SK-N-SH treated with all-trans-retinoic acid at 6 μM for 48 hours (cell line): ENCODE measurements around the gene MARCOL.

Experiments
- ESRRG ChIP-seq: fragments of 250-450 bp; sonication (Bioruptor Pico); IDR thresholded peaks from 2 replicates; pipeline ENCODE4 v1.6.1; 2021; ENCODE audit warnings: mild to moderate bottlenecking
- OSR1 ChIP-seq: fragments of 250-450 bp; sonication (Bioruptor Pico); IDR thresholded peaks from 2 replicates; pipeline ENCODE4 v1.8.0; 2022; ENCODE audit warnings: moderate library complexity, mild to moderate bottlenecking, inconsistent platforms
- PPARA ChIP-seq: fragments of 250-450 bp; sonication (Bioruptor Pico); IDR thresholded peaks from 2 replicates; pipeline ENCODE4 v1.5.0; 2020; ENCODE audit warnings: mild to moderate bottlenecking, borderline replicate concordance
- SNAI2 ChIP-seq: fragments of 250-450 bp; sonication (Bioruptor Pico); IDR thresholded peaks from 2 replicates; pipeline ENCODE4 v1.5.0; 2020; ENCODE audit warnings: mild to moderate bottlenecking, moderate library complexity
- TCF4 ChIP-seq: fragments of 250-450 bp; sonication (Bioruptor Pico); IDR thresholded peaks from 2 replicates; pipeline ENCODE4 v1.8.0; 2021; ENCODE audit warnings: mild to moderate bottlenecking, moderate library complexity, borderline replicate concordance
- ZFP30 ChIP-seq: fragments of 450-650 bp; formaldehyde crosslinking; IDR thresholded peaks from 2 replicates; pipeline ENCODE4 v1.5.0; 2022; ENCODE audit warnings: mild to moderate bottlenecking, moderate library complexity
- ZNF565 ChIP-seq: fragments of 450-650 bp; formaldehyde crosslinking; conservative IDR thresholded peaks from 2 replicates; pipeline ENCODE4 v1.5.0; 2020; ENCODE audit warnings: low read depth, mild to moderate bottlenecking, moderate library complexity
- TF ChIP-seq, protein P1 (sequence below): fragments of 250-450 bp; sonication (Bioruptor Pico); IDR thresholded peaks from 2 replicates; pipeline ENCODE4 v1.5.1; 2021; ENCODE audit warnings: mild to moderate bottlenecking, moderate library complexity
- TF ChIP-seq, protein P2 (sequence below): fragments of 250-450 bp; sonication (Bioruptor Pico); IDR thresholded peaks from 2 replicates; pipeline ENCODE4 v1.8.0; 2021; ENCODE audit warnings: low read depth, mild to moderate bottlenecking, moderate library complexity, borderline replicate concordance

DNA sequence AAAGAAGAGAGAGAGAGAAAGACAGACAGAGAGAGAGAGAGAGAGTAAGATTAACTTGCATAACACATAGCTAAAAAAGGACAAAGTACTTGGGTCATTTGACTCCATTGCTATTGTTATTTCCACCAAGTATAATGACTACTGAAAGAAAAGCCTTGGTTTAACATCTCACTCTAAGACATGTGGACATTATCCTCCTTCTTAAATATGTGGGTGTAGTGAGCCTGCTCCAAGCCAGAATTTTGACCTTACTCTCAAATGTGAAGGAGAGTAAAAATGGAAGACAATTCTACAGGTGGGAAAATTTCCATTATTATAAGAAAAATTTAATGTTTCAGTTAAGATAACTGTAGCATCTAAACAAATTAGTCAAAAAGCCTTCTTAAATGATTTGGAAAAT lies 8.5 kb upstream of the MARCOL start:
- no peak for TF ChIP-seq ZFP30 (CRISPR knock-in tag)
- TF ChIP-seq PPARA, result no peak
- TF ChIP-seq, protein P1, sequence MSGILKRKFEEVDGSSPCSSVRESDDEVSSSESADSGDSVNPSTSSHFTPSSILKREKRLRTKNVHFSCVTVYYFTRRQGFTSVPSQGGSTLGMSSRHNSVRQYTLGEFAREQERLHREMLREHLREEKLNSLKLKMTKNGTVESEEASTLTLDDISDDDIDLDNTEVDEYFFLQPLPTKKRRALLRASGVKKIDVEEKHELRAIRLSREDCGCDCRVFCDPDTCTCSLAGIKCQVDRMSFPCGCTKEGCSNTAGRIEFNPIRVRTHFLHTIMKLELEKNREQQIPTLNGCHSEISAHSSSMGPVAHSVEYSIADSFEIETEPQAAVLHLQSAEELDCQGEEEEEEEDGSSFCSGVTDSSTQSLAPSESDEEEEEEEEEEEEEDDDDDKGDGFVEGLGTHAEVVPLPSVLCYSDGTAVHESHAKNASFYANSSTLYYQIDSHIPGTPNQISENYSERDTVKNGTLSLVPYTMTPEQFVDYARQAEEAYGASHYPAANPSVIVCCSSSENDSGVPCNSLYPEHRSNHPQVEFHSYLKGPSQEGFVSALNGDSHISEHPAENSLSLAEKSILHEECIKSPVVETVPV (CRISPR knock-in tag), result no peak
- TF ChIP-seq ZNF565, result no peak
- TF ChIP-seq, protein P2, sequence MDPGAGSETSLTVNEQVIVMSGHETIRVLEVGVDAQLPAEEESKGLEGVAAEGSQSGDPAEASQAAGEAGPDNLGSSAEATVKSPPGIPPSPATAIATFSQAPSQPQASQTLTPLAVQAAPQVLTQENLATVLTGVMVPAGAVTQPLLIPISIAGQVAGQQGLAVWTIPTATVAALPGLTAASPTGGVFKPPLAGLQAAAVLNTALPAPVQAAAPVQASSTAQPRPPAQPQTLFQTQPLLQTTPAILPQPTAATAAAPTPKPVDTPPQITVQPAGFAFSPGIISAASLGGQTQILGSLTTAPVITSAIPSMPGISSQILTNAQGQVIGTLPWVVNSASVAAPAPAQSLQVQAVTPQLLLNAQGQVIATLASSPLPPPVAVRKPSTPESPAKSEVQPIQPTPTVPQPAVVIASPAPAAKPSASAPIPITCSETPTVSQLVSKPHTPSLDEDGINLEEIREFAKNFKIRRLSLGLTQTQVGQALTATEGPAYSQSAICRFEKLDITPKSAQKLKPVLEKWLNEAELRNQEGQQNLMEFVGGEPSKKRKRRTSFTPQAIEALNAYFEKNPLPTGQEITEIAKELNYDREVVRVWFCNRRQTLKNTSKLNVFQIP (CRISPR knock-in tag), result no peak
- TF ChIP-seq OSR1 (CRISPR knock-in tag), result no peak
- TF ChIP-seq SNAI2 (CRISPR knock-in tag), result no peak
- no peak for TF ChIP-seq TCF4
- TF ChIP-seq ESRRG, result no peak
